Hippocampal formation (tissue), 2 donors: Measurements from ENCODE around the gene NDUFB3.

Experiments
- DNase-seq, 2 donors: peaks; one replicate each; lab custom pipeline; 2025; lab: John Stamatoyannopoulos, UW

Gene NDUFB3

GRCh38 chr2:201128933-201129505, 57.2 kb downstream of the NDUFB3 start:
- no peak for DNase-seq

GRCh38 chr2:201130524-201131186, 58.9 kb downstream of the NDUFB3 start:
- DNase-seq, result no peak

- no peak for DNase-seq
Observed at GRCh38 chr2:201132518-201132917, 60.7 kb downstream of the NDUFB3 start.
